Stimulated activated CD8-positive, alpha-beta memory T cell treated with anti-CD3 and anti-CD28 coated beads, Interleukin-7, amount 100 ng/mL, for 4 hours (primary cell): ENCODE data around the gene PHPT1.
"Not testable (repeated sequence)": the region's sequence is repeated elsewhere in the genome, so short reads cannot be mapped to it uniquely, and the experiment has no call there.

Experiments used
- DNase-seq, 2 donors: peaks; one replicate each; pipeline ENCODE4 v3.0.0-alpha.2; 2020; ENCODE audit warnings: low read depth in 2 of 2

PHPT1 gene

DNA sequence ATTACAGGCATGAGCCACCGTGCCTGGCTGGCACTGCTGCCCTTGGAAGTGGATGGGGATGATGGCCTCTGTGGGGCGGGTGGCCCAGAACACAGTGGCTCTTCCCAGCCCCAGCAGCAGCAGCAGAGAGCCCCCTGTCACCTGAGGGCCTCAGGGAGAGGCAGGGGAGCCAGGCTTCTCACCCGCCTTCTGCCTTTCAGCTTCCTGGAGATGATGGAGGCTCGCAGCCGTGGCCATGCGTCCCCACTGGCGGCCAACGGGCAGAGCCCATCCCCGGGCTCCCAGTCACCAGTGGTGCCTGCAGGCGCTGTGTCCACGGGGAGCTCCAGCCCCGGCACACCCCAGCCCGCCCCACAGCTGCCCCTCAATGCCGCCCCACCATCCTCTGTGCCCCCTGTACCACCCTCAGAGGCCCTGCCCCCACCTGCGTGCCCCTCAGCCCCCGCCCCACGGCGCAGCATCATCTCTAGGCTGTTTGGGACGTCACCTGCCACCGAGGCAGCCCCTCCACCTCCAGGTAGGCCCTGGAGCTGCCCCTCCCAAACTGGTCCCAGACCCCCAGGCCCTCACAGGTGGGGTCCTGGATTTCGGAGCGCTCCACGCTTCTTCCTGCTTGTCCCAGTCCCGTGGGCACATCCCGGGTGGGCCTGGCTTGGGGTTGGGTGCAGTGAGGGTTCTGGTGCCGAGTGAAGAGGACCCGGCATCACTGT is 11.9 kb upstream of the PHPT1 start:
- DNase-seq: no peak

DNA sequence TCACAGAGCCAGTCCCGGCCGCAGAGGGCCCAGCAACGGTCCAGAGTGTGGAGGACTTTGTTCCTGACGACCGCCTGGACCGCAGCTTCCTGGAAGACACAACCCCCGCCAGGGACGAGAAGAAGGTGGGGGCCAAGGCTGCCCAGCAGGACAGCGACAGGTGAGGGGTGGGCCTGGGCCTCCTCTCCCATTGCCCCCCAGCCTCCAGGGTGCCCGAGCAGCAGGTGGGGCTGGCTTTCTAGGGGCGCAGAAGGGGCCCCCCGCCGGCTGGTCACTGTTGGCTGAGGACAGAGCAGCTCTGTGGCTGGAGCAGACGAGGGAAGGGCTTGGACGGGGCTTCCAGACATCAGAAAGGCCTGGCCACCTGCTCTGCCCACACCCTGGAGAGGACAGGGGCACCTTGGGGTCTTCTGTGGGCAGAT is 11.3 kb upstream of the PHPT1 start:
- not testable (repeated sequence) for DNase-seq

DNA sequence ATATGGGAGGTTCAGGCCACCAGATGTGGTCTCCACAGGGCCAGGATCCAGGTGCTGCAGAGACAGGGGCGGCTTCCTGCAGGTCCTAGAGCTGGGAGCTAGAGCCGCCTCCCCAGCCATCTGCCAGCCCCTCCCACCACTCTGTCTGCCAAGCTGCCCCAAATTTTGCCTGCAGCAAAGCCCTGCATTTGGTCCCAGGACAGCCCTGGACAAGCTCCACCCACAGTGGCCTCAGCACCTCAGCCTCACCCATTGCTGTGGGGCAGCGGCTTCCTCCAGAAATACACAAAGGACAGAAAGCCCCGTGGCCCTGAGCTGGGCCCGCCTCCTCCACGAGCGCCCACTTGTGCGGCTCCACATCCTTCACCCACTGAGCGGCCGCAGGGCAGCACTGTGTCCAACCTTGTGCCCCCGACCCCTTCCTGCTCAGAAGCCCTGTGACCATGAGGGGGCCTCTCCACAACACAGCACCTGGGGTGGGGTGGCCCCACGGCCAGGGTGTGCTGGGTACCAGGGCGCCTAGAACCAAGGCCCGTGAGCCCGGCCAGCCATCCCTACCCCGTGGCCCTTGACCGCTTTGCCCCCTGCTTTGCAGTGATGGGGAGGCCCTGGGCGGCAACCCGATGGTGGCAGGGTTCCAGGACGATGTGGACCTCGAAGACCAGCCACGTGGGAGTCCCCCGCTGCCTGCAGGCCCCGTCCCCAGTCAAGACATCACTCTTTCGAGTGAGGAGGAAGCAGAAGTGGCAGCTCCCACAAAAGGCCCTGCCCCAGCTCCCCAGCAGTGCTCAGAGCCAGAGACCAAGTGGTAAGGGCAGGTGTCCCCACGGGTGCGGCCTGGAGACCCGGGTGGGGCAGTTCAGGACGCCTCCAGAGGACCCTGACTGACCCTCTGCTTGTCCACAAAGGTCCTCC is 10.6 kb upstream of the PHPT1 start:
- no peak for DNase-seq

DNA sequence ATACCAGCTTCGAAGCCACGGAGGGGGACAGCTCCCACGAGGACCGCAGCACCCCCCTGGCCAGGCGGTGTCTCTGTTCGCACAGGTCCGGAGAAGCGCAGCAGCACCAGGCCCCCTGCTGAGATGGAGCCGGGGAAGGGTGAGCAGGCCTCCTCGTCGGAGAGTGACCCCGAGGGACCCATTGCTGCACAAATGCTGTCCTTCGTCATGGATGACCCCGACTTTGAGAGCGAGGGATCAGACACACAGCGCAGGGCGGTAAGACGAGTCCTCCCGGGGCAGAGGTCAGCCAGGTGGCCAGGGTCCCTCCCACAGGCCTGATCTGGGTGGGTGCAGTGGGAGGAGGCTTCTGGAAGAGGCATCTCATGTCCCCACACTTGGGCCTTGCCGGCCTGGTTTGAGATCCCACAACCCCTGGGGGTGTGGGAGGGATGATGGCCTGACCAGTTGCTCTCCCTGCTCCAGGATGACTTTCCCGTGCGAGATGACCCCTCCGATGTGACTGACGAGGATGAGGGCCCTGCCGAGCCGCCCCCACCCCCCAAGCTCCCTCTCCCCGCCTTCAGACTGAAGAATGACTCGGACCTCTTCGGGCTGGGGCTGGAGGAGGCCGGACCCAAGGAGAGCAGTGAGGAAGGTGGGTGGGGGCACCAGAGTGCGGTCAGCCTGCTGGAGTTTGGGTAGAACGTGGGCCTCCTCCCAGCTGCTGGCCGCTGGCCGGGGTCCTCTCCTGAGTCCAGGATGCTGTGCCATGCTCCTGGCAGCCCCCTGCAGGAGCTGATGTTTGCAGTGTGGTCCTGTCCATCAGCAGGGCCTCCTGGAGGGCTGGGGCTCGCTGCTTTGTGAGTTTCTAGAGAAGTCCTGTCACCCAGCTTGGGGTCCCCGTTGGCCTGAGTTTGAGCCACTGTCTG is 9.7 kb upstream of the PHPT1 start:
- DNase-seq: no peak

DNA sequence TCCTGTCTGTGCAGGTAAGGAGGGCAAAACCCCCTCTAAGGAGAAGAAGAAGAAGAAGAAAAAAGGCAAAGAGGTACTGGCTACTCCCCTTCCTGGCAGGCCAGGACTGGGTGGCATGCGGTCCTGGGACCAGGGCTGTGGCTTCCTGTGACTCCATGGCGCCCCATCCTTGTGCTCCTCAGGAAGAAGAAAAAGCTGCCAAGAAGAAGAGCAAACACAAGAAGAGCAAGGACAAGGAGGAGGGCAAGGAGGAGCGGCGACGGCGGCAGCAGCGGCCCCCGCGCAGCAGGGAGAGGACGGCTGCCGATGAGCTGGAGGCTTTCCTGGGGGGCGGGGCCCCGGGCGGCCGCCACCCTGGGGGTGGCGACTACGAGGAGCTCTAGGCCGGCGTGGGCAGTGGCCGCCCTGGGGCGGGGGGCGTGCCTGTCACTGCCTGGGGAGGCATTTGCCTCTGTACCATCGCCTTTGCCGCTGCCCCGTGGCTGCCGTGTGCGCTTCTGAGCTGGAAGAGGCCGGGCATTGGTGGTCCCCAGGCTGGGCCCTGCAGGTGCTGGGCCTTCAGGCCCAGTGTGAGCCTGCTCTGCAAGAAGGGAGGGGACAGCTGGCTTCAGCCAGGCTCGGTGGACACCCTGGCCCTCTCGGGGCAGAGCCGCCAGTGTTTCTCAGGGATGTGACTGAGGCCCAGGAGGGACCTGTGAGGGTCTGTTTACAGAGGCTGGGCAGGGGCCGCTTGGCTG is 8.9 kb upstream of the PHPT1 start:
- DNase-seq: no peak

DNA sequence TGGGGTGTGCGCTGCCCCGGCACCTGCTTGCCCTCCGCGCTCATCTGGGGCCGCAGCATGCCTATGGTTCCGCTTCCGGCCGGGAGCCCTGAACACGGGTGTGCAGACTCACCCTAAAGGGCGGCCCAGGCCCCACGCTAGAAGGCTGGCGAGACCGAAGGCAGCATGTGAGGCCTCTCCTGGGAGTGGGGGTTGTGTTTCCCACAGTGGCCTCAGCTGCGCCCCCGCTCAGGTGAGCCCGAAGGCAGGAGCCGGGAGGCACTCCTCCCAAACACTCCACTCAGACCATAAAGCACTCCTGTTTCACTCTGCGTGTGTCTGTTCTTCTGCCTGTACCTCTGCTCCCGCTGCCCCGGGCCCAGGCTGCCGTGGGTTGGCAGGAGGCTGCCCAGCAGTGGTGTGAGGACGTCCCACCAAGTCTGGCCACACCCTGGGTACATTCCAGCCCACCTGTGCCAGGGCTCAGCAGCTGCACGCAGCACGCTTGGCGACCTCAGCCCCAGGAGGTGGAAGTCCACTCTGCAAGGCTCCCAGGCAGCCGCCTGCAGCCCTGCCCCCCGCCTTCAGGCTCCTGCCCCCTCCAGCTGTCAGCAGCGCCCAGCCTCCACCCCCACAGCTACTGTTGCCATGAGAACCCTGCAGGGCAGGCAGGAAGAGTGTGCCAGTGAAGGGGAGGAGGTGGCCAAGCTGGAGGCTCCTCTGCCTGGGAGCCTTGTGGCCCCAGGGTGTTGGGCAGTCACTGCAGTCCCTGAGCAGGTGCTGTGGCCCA is 8.1 kb upstream of the PHPT1 start:
- no peak for DNase-seq

DNA sequence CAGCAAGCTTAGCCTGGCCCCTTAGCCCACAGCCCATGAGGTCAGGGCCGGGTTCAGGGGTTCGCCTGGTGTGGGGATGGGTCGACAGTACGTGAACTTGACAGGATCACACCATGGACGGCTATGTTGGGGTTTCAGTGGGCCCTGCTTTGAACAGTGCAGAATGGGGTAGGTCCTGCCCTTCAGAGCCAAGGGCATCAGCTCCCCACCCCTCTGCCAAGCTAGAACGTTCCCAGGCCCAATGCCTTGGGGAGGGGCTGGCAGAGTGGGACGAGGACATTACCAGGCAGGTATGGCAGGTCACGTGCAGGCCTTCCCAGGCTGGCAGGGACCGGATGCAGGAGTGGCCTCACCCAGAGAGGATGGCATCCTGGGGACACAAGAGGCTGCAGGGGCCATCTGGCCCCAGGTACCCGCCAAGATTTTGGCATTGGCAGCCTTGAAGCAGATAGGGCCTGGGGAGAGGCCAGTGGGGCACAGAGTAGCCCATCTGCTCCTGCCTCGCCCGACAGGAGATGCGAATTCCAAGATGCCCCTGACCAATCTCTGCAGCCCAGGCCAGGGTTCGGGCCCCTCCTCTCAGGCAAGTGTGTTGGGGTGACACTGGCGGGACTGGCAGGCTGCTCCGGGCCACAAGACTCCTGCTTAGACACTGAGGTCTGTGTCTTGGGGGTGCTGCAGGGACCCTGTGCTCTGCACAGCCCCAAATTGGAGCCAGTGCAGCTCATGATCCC is 7.4 kb upstream of the PHPT1 start:
- DNase-seq: not testable (repeated sequence)

DNA sequence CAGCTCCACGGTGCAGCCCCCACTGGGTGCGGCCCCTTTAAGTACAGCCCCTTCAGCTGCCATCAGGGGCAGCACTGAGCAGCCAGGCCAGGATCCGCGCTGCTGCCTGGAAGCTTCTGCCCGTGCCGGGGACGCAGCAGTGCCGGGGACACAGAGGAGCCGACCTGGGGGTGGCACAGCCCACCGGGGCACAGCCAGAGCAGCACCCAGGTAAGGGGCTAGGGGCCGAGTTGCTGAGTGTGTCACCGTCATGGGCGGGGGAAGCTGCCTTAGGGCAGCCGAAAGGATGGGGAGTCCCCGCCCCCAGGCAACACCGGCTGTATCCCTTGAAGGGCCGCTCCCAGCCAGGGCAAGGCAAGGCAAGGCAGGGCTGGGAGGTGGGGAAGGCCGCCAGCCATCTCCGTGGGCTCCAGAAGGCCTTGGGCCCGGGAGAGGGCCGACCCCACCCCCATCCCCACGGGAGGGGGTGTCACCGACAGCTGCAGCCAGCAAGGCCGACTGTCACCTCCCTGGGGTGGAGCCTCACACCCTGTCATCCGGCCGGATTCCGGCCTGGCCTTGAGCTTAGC is 6.7 kb upstream of the PHPT1 start, which contains the start of gene AJM1:
Gene AJM1 (plus strand): TSS at position 99 of the 569 bp plus-strand sequence. CDS start 1,937 bp downstream, outside the sequence.
- peak; percentile 46 to 67 for DNase-seq

DNA sequence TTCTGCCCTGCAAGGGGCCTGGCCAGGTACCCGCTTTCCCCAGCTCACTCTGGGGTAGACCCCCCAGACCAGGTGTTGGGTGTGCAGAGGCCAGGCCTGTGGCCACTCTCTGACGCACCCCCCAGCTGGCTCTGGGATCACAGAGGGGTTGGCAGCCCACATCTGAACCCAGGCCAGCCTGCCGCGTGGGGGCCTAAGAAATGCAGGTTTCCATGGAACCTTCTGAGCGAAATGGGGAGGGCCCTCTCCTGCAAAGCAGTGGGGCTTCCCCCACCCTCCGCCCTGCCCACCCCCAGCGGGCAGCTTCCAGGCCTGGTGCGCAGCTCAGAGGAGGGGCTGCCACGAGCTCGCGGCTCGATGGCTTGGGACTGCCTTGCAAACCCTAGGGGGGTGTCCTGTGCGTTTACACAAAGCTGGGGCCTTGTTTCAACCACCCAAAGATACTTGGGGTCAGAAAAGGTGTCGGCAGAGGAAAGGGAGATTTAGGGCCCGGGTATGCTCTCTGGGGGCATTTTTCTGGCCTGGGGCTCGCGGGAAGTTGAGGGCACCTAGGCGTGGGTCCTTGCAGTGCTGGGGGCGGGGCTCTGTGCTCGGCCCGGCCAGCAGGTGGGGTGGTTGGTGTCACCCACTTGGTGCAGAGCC is 5.9 kb upstream of the PHPT1 start:
- not testable (repeated sequence) for DNase-seq

DNA sequence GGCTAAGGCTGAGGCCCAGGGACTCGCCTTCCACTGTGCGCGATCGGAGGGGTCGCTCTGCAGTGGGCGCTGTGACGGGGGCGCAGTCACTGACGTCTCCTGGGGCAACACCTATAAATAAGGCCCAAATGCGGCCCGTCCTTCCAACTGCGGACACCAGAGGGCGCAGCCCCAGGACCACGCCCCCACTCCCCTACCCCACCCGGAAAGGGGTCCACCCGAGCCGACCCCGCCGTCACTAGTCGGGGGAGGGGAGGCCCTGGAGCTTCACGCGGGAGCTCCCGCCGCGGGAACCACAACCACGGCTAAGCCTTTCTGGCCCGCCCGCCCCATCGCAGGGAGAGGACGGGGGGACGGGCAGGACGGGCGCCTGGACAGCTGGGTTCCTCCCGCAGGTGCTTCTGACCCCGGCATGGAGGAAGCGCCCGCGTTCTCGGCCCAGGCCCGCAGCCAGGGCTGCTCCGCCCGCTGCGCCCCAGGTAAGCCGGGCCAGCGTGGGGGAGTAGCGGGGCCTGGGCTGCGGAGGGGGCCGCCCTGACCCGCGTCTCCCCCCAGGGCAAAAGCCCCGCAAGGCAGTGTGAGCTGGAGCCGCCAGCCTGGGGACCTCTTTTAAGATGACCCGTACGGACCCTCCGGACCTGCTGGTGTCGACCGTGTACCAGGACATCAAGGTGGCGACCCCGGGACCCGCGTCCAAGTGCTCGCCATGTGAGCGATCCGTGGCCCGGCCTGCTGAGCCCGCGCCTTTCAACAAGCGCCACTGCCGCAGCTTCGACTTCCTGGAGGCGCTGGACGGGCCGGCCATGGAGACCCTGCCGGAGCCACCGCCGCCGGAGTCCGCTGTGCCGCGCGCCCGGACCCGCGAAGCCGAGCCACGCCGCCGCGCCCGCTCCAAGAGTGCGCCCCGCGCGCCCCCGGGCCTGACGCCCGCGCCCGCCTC is 5.1 kb upstream of the PHPT1 start:
- DNase-seq: peak; percentile 11 to 47

DNA sequence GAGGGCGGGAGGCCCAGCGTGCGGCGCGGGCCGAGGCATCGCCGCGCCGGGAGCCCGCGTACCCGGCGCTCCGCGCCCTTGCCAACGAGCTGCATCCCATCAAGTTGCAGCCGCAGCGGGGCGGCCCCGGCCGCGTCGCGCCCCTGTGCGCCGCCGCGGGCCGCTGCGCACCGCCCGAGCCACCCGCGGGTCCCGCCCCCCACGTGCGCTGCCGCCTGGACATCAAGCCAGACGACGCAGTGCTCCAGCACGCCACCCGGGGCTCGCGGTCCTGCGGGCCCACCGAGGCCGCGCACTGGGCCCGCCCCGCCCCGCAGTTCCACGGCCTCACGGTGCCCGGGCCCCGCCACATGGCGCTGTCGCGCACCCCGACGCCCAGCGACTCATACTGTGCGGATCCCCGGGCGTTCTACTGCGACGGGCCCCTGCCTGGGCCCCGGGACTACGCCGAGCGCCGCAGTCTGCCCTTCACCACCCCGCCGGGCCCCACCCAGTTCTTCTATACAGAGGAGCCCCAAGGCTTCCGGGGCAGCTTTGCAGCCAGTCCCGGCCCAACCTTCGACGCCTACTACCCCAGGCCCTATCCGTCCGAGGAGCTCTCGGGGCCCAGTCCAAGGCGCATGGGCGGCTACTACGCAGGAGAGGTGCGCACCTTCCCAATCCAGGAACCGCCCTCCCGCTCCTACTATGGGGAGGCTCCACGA is 4.3 kb upstream of the PHPT1 start:
- DNase-seq: no peak

DNA sequence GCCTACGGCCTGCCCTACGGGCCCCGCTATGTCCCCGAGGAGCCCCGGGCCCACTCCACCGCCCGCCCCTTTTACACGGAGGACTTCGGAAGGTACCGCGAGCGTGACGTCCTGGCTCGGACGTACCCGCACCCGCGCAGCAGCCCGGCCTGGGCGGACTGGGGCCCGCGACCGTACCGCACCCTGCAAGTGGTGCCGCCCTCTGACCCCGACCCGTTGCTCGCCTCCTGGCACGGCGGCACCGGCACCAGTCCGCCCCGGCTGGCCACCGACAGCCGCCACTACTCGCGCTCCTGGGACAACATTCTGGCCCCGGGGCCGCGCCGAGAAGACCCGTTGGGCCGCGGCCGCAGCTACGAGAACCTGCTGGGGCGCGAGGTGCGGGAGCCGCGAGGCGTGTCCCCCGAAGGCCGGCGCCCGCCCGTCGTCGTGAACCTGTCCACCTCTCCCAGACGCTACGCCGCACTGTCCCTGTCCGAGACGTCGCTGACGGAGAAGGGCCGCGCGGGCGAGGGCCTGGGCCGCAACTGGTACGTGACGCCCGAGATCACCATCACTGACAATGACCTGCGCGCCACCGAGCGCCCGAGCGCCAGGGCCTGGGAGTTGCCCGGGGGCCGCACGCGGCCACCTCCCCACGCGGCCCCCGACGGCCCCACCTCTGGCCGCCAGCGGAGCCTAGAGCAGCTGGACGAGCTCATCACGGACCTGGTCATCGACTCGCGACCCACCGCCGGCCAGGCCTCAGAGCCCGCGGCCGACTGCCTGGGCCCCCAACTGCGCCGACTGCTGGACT is 3.5 kb upstream of the PHPT1 start:
- DNase-seq: no peak

DNA sequence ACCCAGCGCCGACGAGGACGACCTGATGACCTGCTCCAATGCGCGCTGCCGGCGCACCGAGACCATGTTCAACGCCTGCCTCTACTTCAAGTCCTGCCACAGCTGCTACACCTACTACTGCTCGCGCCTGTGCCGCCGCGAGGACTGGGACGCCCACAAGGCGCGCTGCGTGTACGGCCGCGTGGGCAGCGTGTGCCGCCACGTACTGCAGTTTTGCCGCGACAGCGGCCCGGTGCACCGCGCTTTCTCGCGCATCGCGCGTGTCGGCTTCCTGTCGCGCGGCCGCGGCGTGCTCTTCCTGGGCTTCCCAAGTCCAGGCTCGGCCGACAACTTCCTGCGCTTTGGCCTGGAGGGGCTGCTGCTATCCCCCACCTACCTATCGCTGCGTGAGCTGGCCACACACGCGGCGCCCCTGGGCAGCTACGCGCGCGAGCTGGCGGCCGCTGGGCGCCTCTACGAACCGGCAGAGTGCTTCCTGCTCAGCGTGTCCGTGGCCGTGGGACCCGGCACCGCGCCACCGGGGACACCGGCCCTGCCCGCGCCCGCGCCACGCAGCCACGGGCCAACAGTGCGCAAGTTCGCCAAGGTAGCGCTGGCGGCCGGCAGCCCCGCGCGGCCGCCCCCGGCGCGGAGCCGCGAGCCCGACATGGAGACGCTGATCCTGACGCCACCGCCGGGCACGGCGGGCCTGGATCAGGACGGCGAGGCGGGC is 2.7 kb upstream of the PHPT1 start:
- DNase-seq: peak in 1 of 2 donors; percentile 30

DNA sequence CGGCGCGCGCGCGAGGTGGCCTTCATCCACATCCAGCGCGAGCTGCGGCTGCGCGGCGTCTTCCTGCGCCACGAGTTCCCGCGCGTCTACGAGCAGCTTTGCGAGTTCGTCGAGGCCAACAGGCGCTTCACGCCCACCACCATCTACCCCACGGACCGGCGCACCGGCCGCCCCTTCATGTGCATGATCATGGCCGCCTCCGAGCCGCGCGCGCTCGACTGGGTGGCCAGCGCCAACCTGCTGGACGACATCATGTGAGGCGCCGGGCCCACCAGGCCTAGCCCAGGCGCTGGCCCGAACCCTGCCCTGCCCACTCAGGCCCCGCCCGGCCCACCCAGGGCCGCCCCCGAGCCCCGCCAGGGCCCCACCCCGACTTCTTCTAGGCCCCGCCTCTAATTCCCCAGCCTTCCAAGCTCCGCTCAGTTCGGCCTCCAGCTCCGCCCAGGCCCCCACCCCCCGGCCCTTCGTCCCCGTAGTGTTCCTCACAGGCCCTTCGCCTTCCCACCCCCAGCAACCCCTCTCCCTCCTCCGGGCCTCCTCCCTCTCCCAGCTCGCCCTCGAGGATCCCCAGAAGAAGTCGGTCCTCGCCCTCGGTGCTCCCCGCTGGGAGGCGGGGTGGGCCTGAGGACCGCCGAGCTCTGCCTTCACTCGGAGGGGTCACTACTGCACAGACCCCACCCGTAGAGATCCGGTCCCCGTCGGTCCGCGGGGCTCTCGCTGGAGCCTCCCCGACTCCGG is 2.0 kb upstream of the PHPT1 start:
- DNase-seq: no peak
